Measurements from ENCODE around the gene NEU1. TPM values are rescaled to one million over a fixed set of nuclear protein-coding genes. Genes with fewer than 3 reads are reported as not detected.

Gene NEU1
- total and polyA plus RNA-seq, 2 of the 8 experiments (the other 6 are each of a cell fraction or from before 2014, with no cell fraction given) = 41.2 to 72.1 TPM

DNA sequence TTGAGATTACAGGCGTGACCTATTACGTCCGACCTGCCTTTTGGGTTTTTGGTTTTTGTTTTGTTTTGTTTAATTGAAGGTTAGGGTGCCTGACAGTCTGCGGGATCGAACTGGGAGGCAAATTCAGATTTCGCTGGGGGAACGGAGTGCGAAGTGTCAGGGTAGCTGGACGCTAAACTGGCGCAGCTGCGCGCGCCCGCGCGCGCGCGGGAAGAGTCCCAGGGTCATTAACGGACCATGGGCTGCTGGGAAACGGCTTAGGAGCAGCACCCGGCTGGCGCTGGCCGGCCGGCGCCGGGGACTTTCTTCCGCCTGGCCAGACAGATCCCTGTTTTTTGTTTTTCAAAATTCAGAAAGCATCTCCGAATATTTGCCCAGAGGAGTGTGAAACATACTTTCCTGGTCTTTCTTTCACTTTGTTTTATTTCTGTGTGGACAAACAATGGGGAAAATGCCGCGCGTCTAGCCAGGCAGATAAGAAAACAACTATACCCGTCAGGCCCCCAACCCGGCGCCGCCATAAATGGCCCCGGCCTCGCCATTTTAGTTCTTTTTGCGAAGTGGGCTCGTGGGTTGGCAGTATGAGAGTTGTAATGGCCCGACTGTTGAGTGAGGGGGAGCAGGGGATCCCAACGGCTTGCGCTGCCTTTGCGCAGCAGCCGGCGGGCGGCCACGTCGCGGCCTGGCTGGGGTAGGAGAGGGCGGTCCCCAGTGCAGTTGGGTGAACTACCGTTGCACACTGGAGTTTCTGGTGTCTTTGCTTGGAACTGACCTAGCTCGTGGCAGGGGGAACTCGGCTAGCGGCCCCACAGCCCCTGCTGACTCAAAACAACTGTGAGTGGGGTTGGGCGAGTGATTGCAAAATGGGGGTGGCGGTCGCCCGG is 28.0 kb downstream of the NEU1 start (continued):
- TF ChIP-seq, protein P1, sequence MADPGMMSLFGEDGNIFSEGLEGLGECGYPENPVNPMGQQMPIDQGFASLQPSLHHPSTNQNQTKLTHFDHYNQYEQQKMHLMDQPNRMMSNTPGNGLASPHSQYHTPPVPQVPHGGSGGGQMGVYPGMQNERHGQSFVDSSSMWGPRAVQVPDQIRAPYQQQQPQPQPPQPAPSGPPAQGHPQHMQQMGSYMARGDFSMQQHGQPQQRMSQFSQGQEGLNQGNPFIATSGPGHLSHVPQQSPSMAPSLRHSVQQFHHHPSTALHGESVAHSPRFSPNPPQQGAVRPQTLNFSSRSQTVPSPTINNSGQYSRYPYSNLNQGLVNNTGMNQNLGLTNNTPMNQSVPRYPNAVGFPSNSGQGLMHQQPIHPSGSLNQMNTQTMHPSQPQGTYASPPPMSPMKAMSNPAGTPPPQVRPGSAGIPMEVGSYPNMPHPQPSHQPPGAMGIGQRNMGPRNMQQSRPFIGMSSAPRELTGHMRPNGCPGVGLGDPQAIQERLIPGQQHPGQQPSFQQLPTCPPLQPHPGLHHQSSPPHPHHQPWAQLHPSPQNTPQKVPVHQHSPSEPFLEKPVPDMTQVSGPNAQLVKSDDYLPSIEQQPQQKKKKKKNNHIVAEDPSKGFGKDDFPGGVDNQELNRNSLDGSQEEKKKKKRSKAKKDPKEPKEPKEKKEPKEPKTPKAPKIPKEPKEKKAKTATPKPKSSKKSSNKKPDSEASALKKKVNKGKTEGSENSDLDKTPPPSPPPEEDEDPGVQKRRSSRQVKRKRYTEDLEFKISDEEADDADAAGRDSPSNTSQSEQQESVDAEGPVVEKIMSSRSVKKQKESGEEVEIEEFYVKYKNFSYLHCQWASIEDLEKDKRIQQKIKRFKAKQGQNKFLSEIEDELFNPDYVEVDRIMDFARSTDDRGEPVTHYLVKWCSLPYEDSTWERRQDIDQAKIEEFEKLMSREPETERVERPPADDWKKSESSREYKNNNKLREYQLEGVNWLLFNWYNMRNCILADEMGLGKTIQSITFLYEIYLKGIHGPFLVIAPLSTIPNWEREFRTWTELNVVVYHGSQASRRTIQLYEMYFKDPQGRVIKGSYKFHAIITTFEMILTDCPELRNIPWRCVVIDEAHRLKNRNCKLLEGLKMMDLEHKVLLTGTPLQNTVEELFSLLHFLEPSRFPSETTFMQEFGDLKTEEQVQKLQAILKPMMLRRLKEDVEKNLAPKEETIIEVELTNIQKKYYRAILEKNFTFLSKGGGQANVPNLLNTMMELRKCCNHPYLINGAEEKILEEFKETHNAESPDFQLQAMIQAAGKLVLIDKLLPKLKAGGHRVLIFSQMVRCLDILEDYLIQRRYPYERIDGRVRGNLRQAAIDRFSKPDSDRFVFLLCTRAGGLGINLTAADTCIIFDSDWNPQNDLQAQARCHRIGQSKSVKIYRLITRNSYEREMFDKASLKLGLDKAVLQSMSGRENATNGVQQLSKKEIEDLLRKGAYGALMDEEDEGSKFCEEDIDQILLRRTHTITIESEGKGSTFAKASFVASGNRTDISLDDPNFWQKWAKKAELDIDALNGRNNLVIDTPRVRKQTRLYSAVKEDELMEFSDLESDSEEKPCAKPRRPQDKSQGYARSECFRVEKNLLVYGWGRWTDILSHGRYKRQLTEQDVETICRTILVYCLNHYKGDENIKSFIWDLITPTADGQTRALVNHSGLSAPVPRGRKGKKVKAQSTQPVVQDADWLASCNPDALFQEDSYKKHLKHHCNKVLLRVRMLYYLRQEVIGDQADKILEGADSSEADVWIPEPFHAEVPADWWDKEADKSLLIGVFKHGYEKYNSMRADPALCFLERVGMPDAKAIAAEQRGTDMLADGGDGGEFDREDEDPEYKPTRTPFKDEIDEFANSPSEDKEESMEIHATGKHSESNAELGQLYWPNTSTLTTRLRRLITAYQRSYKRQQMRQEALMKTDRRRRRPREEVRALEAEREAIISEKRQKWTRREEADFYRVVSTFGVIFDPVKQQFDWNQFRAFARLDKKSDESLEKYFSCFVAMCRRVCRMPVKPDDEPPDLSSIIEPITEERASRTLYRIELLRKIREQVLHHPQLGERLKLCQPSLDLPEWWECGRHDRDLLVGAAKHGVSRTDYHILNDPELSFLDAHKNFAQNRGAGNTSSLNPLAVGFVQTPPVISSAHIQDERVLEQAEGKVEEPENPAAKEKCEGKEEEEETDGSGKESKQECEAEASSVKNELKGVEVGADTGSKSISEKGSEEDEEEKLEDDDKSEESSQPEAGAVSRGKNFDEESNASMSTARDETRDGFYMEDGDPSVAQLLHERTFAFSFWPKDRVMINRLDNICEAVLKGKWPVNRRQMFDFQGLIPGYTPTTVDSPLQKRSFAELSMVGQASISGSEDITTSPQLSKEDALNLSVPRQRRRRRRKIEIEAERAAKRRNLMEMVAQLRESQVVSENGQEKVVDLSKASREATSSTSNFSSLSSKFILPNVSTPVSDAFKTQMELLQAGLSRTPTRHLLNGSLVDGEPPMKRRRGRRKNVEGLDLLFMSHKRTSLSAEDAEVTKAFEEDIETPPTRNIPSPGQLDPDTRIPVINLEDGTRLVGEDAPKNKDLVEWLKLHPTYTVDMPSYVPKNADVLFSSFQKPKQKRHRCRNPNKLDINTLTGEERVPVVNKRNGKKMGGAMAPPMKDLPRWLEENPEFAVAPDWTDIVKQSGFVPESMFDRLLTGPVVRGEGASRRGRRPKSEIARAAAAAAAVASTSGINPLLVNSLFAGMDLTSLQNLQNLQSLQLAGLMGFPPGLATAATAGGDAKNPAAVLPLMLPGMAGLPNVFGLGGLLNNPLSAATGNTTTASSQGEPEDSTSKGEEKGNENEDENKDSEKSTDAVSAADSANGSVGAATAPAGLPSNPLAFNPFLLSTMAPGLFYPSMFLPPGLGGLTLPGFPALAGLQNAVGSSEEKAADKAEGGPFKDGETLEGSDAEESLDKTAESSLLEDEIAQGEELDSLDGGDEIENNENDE (IDR thresholded peaks at IDR 0.05; ENCODE audit: insufficient replicate concordance, low read length) = no peak
- peak; percentile 90 for TF ChIP-seq PHF8 (conservative IDR thresholded peaks at IDR 0.05; ENCODE audit: low read depth, low read length)
- no peak for TF ChIP-seq CTBP2 (IDR thresholded peaks at IDR 0.05; ENCODE audit: borderline replicate concordance, insufficient read depth, insufficient read length, low read length)
- no peak for TF ChIP-seq SIRT6 (IDR thresholded peaks at IDR 0.05; ENCODE audit: low read length)
- TF ChIP-seq SAP30 (IDR thresholded peaks at IDR 0.05; ENCODE audit: insufficient read depth, insufficient replicate concordance, low read length) = no peak
- TF ChIP-seq HDAC2 (IDR thresholded peaks at IDR 0.05; ENCODE audit: borderline replicate concordance in 1 of 2, low read depth in 2 of 2, low read length in 2 of 2) = peak in 1 of 2 experiments; percentile 73; a peak in 2 of 4 replicates
- TF ChIP-seq JUND (IDR thresholded peaks at IDR 0.05; ENCODE audit: low read length) = no peak
- TF ChIP-seq SIN3A (conservative IDR thresholded peaks at IDR 0.05 in 1 of 2, IDR thresholded peaks at IDR 0.05 in 1 of 2; ENCODE audit: low read depth in 1 of 2, low read length in 2 of 2) = peak; percentile 76 to 78; a peak in 2 of 4 replicates
